Heart left ventricle (tissue), 13 donors: ENCODE data around the gene PTPRS.

Experiments
- CTCF ChIP-seq, 12 donors: fragments of 200-600 bp; sonication (generic) in 4 of 12; IDR thresholded peaks; one replicate each; pipeline versions ENCODE4 v1.5.0 to v1.8.0; 2018 to 2022; ENCODE audit warnings: antibody characterized with exemption in 12 of 12, mild to moderate bottlenecking in 5 of 12
- POLR2A ChIP-seq, 2 donors: fragments of 450-650 bp; IDR thresholded peaks; one replicate each; pipeline ENCODE4 v1.6.1; 2017; ENCODE audit warnings: antibody characterized with exemption in 2 of 2, mild to moderate bottlenecking in 2 of 2, moderate library complexity in 2 of 2
- donor health status: ischemic (EF 13 %, LVEDD 7.1; RV severe dilation, severe dysfunction).
- donor health status: DM: no; HTN: yes; CAD: no.
- donor health status: DM: no; HTN: no; CAD: no.
- donor health status: ischemic (EF 25% LVEDD 6.9; RV normal size, moderate dysfunction).
- donor health status: ischemic (EF 25% LVEDD 5.7; RV mildly dilated, moderate dysfunction).
- donor health status: ischemic (EF 35%, LVEDD 5.7; RV mildly dilated, moderate dysfunction).
- donor health status: nonischemic (EF 11% LVEDD 7.7; RV severe dilation, severe dysfunction).
- donor health status: DM: yes; HTN: yes; CAD: no.
- donor health status: PGD.
- donor health status: ischemic (EF 29% LVEDD 5.4; RV normal size, mild dysfunction).
- donor health status: nonischemic (EF 23%, LVEDD 6.1; RV moderate dilation, normal function).

- no peak for TF ChIP-seq POLR2A (IDR thresholded peaks at IDR 0.05)
- TF ChIP-seq CTCF (IDR thresholded peaks at IDR 0.05): no peak
Observed at GRCh38 chr19:5341981-5342380, 1.4 kb upstream of the PTPRS start.
